Loucy (cell line): ENCODE data around the gene JPH2.

Source experiments
- H2AFZ ChIP-seq: fragments of 200-600 bp; sonication (generic); 2 replicates; pipeline ENCODE4 v1.6.0; 2016; ENCODE audit warnings: antibody characterized with exemption, mild to moderate bottlenecking, low read length, moderate library complexity
- H3F3A ChIP-seq: fragments of 200-600 bp; 2 replicates; pipeline ENCODE4 v1.6.0; 2016; ENCODE audit warnings: antibody characterized with exemption, low read depth, mild to moderate bottlenecking
- H3K27me3 ChIP-seq: fragments of 200-600 bp; sonication (generic); 2 replicates; pipeline ENCODE4 v1.6.1; 2014; ENCODE audit warnings: low read length, mild to moderate bottlenecking; ENCODE audit not compliant: insufficient read depth, poor library complexity, severe bottlenecking
- H3K36me3 ChIP-seq: fragments of 200-600 bp; sonication (generic); 2 replicates; pipeline ENCODE4 v1.6.1; 2016; ENCODE audit warnings: low read length; ENCODE audit not compliant: insufficient read depth
- H3K4me1 ChIP-seq: fragments of 200-600 bp; sonication (generic); 2 replicates; pipeline ENCODE4 v1.5.1; 2014; ENCODE audit warnings: low read length, mild to moderate bottlenecking; ENCODE audit not compliant: insufficient read depth, poor library complexity, severe bottlenecking
- H3K4me2 ChIP-seq: fragments of 200-600 bp; sonication (generic); 2 replicates; pipeline ENCODE4 v1.6.0; 2014; ENCODE audit warnings: antibody characterized with exemption, low read length, low read depth, mild to moderate bottlenecking; ENCODE audit not compliant: poor library complexity, severe bottlenecking
- H3K4me3 ChIP-seq: fragments of 200-600 bp; sonication (generic); 2 replicates; pipeline ENCODE4 v1.5.1; 2014; ENCODE audit warnings: low read length, mild to moderate bottlenecking, mixed read lengths; ENCODE audit not compliant: poor library complexity, severe bottlenecking
- H3K79me2 ChIP-seq: fragments of 200-600 bp; sonication (generic); 2 replicates; pipeline ENCODE4 v1.6.1; 2014; ENCODE audit warnings: low read length; ENCODE audit not compliant: insufficient read depth
- H3K9ac ChIP-seq: fragments of 200-600 bp; sonication (generic); 2 replicates; pipeline ENCODE4 v1.6.0; 2014; ENCODE audit warnings: mild to moderate bottlenecking, low read depth, low read length, moderate library complexity; ENCODE audit not compliant: poor library complexity, severe bottlenecking
- H3K9me2 ChIP-seq: fragments of 200-600 bp; sonication (generic); replicated peaks from 2 replicates; pipeline ENCODE4 v1.6.1; 2016; ENCODE audit warnings: low read depth, low read length, mixed read lengths
- H3K9me3 ChIP-seq: fragments of 200-600 bp; sonication (generic); 2 replicates; pipeline ENCODE4 v1.6.1; 2014; ENCODE audit warnings: mild to moderate bottlenecking, antibody characterized with exemption, low read length, low read depth; ENCODE audit not compliant: insufficient read depth
- H4K20me1 ChIP-seq: fragments of 200-600 bp; sonication (generic); 2 replicates; pipeline ENCODE4 v1.6.0; 2014; ENCODE audit warnings: antibody characterized with exemption, low read length, mild to moderate bottlenecking; ENCODE audit not compliant: insufficient read depth, poor library complexity, severe bottlenecking
- EZH2phosphoT487 ChIP-seq: fragments of 200-600 bp; IDR thresholded peaks from 2 replicates; pipeline ENCODE4 v1.6.1; 2018; ENCODE audit warnings: antibody characterized with exemption, mild to moderate bottlenecking, moderate library complexity, borderline replicate concordance
- TF ChIP-seq, protein P1 (sequence below): fragments of 200-600 bp; sonication (generic); conservative IDR thresholded peaks from 2 replicates; pipeline ENCODE4 v1.5.1; 2014; ENCODE audit warnings: mild to moderate bottlenecking, antibody characterized with exemption, low read length

Gene JPH2

GRCh38 chr20:44074252-44075151 lies 112.5 kb downstream of the JPH2 start:
- Histone ChIP-seq H4K20me1 (no peaks in the 10 kb centered on the region), H3K36me3 (no peaks in the 10 kb centered on the region), H3K9me3 (no peaks in the 10 kb centered on the region), H2AFZ (0 out of 2 replicates have a peak overlapping the region, but pooled peaks have one; percentile 22), H3K9me2 (no peaks in the 10 kb centered on the region), H3K9ac (no peak overlapping the region), H3K27me3 (no peaks in the 10 kb centered on the region), H3K4me2 (no peak overlapping the region), H3K79me2 (no peaks in the 10 kb centered on the region), H3K4me3 (no peak overlapping the region), H3K4me1 (peaks cover 57% of the 10 kb centered on the region), H3F3A (peaks cover 6% of the 10 kb centered on the region)
- TF ChIP-seq, protein P1, sequence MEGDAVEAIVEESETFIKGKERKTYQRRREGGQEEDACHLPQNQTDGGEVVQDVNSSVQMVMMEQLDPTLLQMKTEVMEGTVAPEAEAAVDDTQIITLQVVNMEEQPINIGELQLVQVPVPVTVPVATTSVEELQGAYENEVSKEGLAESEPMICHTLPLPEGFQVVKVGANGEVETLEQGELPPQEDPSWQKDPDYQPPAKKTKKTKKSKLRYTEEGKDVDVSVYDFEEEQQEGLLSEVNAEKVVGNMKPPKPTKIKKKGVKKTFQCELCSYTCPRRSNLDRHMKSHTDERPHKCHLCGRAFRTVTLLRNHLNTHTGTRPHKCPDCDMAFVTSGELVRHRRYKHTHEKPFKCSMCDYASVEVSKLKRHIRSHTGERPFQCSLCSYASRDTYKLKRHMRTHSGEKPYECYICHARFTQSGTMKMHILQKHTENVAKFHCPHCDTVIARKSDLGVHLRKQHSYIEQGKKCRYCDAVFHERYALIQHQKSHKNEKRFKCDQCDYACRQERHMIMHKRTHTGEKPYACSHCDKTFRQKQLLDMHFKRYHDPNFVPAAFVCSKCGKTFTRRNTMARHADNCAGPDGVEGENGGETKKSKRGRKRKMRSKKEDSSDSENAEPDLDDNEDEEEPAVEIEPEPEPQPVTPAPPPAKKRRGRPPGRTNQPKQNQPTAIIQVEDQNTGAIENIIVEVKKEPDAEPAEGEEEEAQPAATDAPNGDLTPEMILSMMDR = no peak
- TF ChIP-seq EZH2phosphoT487 = no peak

DNA sequence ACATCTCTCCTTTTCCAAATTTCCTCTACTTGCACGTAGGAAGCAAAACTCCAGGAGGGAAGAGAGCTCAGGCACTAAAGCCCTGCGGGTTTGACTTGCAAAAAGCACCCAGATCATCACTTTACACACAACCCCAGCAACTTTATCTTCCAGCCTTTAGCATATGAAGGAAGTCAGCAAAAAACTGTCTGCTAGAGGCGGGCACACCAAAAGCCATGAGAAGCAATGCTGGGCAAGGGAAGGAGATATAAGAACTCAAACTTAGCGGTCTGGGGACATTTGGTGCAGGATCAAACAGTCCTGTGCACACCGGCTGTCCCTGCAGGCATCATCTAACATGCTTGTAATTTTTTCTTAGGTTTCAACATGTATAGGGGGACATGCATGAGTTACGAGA lies 113.3 kb downstream of the JPH2 start:
- H3K4me2 ChIP-seq = no peak overlapping the region
- H3K79me2 ChIP-seq = no peaks in the 10 kb centered on the region
- TF ChIP-seq, protein P1 = no peak
- TF ChIP-seq EZH2phosphoT487 = no peak
- H3F3A ChIP-seq = peaks cover 14% of the 10 kb centered on the region
- H3K4me3 ChIP-seq = no peak overlapping the region
- H3K4me1 ChIP-seq = peaks cover 59% of the 10 kb centered on the region
- no peaks in the 10 kb centered on the region for H4K20me1 ChIP-seq
- no peaks in the 10 kb centered on the region for H3K9me2 ChIP-seq
- H3K9me3 ChIP-seq = no peaks in the 10 kb centered on the region
- H3K36me3 ChIP-seq = no peaks in the 10 kb centered on the region
- no peaks in the 10 kb centered on the region for H3K27me3 ChIP-seq
- no peak overlapping the region for H2AFZ ChIP-seq
- H3K9ac ChIP-seq = no peak overlapping the region

- H3K4me3 ChIP-seq = no peak overlapping the region
- H3K9me3 ChIP-seq = no peaks in the 10 kb centered on the region
- no peaks in the 10 kb centered on the region for H3K9me2 ChIP-seq
- no peak overlapping the region for H3K4me2 ChIP-seq
- no peak overlapping the region for H3K9ac ChIP-seq
- TF ChIP-seq, protein P1 = no peak
- TF ChIP-seq EZH2phosphoT487 = no peak
- no peaks in the 10 kb centered on the region for H3K27me3 ChIP-seq
- H2AFZ ChIP-seq = no peak overlapping the region
- no peaks in the 10 kb centered on the region for H3K36me3 ChIP-seq
- H3F3A ChIP-seq = peaks cover 16% of the 10 kb centered on the region
- no peaks in the 10 kb centered on the region for H3K79me2 ChIP-seq
- H4K20me1 ChIP-seq = no peaks in the 10 kb centered on the region
- peaks cover 64% of the 10 kb centered on the region for H3K4me1 ChIP-seq
Measured at GRCh38 chr20:44073011-44073674, 113.8 kb downstream of the JPH2 start.
